LNCAP (cell line): ENCODE data around the gene SDR39U1.

Source experiments
- TF ChIP-seq, protein P1 (sequence below): fragments of 450-650 bp; IDR thresholded peaks from 2 replicates; pipeline ENCODE4 v1.5.1; 2017; ENCODE audit warnings: mild to moderate bottlenecking

SDR39U1 gene

GRCh38 chr14:24409956-24410355 is 32.6 kb downstream of the SDR39U1 start:
- TF ChIP-seq, protein P1, sequence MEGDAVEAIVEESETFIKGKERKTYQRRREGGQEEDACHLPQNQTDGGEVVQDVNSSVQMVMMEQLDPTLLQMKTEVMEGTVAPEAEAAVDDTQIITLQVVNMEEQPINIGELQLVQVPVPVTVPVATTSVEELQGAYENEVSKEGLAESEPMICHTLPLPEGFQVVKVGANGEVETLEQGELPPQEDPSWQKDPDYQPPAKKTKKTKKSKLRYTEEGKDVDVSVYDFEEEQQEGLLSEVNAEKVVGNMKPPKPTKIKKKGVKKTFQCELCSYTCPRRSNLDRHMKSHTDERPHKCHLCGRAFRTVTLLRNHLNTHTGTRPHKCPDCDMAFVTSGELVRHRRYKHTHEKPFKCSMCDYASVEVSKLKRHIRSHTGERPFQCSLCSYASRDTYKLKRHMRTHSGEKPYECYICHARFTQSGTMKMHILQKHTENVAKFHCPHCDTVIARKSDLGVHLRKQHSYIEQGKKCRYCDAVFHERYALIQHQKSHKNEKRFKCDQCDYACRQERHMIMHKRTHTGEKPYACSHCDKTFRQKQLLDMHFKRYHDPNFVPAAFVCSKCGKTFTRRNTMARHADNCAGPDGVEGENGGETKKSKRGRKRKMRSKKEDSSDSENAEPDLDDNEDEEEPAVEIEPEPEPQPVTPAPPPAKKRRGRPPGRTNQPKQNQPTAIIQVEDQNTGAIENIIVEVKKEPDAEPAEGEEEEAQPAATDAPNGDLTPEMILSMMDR, result no peak

DNA sequence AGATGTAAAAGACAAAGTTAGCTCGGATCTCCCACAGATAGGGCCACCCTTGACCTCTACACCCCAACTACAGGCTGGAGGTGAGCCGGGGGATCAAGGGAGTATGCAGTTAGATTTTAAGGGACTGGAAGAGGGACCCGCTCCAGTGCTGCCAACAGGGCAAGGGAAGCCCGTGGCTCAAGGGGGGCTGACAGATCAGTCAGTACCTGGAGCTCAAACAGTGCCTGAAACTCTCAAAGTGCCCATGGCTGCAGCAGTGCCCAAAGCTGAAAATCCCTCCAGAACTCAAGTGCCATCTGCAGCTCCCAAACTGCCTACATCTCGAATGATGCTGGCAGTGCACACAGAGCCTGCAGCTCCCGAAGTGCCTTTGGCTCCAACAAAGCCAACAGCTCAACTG is 33.4 kb downstream of the SDR39U1 start:
- TF ChIP-seq, protein P1, result no peak

DNA sequence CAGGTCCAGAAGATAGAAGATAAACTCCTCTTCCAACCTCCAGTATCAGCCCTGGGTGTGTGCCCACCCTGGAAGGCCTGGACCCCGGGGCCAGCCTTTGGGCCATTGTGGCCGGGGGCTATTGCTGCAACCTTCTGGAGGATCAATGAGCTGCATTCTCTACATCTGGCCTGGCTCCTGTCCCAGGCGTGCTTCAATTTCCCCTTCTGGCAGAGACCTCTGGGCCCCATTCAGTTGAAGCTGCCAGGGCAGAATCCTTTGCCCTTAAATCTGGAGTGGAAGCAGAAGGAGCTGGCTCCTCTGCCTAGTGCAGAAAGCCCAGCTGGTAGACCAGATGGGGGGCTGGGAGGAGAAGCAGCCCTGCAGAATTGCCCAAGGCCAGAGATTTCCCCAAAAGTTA is 33.8 kb downstream of the SDR39U1 start:
- TF ChIP-seq, protein P1, result no peak

GRCh38 chr14:24407608-24408325 is 34.8 kb downstream of the SDR39U1 start:
- TF ChIP-seq, protein P1, result no peak

- TF ChIP-seq, protein P1, result no peak
These were observed 36.2 kb downstream of the SDR39U1 start for GRCh38 chr14:24406416-24406815.

DNA sequence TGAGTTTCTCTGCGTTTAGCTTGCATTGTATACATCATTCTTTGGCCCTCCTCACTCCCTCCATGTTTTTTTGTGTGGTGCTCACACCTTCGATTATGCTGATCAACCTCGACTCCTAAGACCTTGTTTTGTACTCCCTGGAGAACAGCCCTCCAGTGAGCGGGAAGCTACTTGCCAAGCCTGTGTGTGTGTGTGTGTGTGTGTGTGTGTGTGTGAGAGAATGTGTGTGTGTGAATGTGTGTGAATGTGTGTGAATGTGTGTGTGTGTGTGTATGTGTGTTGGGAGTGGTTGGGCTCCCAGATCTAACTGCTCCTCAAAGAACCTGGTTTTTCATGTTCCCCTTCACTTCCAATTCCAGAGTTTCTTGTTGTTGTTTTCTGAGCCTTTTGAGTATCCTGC is 37.8 kb downstream of the SDR39U1 start:
- TF ChIP-seq, protein P1, result no peak

GRCh38 chr14:24403294-24403998 is 39.1 kb downstream of the SDR39U1 start:
- TF ChIP-seq, protein P1, result no peak
